HG03520 (cell line): ENCODE data around the gene ACTR3C.
A peak's percentile ranks its signal among the peaks of the same experiment; 100 is the strongest.

ENCODE experiments used
- ATAC-seq: cut with Tn5 transposase; IDR thresholded peaks from one replicate; pipeline ENCODE4 v1.9.1; 2021; ENCODE audit warnings: mild to moderate bottlenecking, moderate library complexity; ENCODE audit not compliant: unreplicated experiment

The ACTR3C gene

GRCh38 chr7:150337179-150337578 is 13.8 kb upstream of the ACTR3C start:
- ATAC-seq, result no peak

GRCh38 chr7:150336746-150337145 is 13.4 kb upstream of the ACTR3C start:
- no peak for ATAC-seq

- ATAC-seq, result no peak
These were observed 12.4 kb upstream of the ACTR3C start for GRCh38 chr7:150335774-150336112.

GRCh38 chr7:150335108-150335773 is 11.9 kb upstream of the ACTR3C start:
- no peak for ATAC-seq

- no peak for ATAC-seq
These were observed 10.8 kb upstream of the ACTR3C start for GRCh38 chr7:150334108-150334507.

- no peak for ATAC-seq
These were observed 10.3 kb upstream of the ACTR3C start for GRCh38 chr7:150333659-150334058.

GRCh38 chr7:150332852-150333635 is 9.7 kb upstream of the ACTR3C start:
- ATAC-seq, result no peak

- no peak for ATAC-seq
These were observed 7.0 kb upstream of the ACTR3C start for GRCh38 chr7:150330211-150330885.

- no peak for ATAC-seq
These were observed 6.2 kb upstream of the ACTR3C start for GRCh38 chr7:150329331-150330120.

GRCh38 chr7:150327308-150327707 is 4.0 kb upstream of the ACTR3C start:
- no peak for ATAC-seq

GRCh38 chr7:150326657-150327268 is 3.4 kb upstream of the ACTR3C start:
- ATAC-seq, result no peak

GRCh38 chr7:150325901-150326300 is 2.6 kb upstream of the ACTR3C start:
- no peak for ATAC-seq

- no peak for ATAC-seq
These were observed 1.8 kb upstream of the ACTR3C start for GRCh38 chr7:150325110-150325611.

GRCh38 chr7:150324373-150324961 is 1.1 kb upstream of the ACTR3C start:
- no peak for ATAC-seq

GRCh38 chr7:150323682-150324372 is 482 bp upstream of the ACTR3C start:
- peak; percentile 23 for ATAC-seq

GRCh38 chr7:150322114-150322832 is 1.1 kb downstream of the ACTR3C start:
- no peak for ATAC-seq

- ATAC-seq, result no peak
These were observed 1.6 kb downstream of the ACTR3C start for GRCh38 chr7:150321788-150322113.

- ATAC-seq, result no peak
These were observed 5.4 kb downstream of the ACTR3C start for GRCh38 chr7:150317748-150318444.
